Right lobe of liver (tissue), 6 donors: ENCODE measurements around the gene HCAR3. TPM values are rescaled to one million over a fixed set of nuclear protein-coding genes. Genes with fewer than 3 reads are reported as not detected.

Source experiments
- ATAC-seq, 4 donors: fragments of 200-7000 bp; cut with Tn5 transposase; one replicate each; pipeline ENCODE4 v1.9.1; 2020; ENCODE audit warnings: mild to moderate bottlenecking in 4 of 4, moderate library complexity in 4 of 4
- DNase-seq, 3 donors: peaks; one replicate each; pipeline ENCODE4 v3.0.0-alpha.2; 2020
- H3K27ac ChIP-seq, 3 donors: fragments of 200-600 bp; one replicate each; pipeline ENCODE4 v1.8.0; 2022
- H3K27me3 ChIP-seq, 2 donors: fragments of 200-600 bp; one replicate each; pipeline ENCODE4 v1.8.0; 2022
- H3K36me3 ChIP-seq, 4 donors: fragments of 200-600 bp; sonication (generic) in 1 of 4; one replicate each; pipeline versions ENCODE4 v1.5.1 to v1.8.0; 2017 to 2022; ENCODE audit warnings: control low read depth in 1 of 4
- H3K4me1 ChIP-seq, 4 donors: fragments of 200-600 bp; sonication (generic) in 1 of 4; one replicate each; pipeline versions ENCODE4 v1.5.1 to v1.8.0; 2017 to 2022; ENCODE audit warnings: control low read depth in 1 of 4
- H3K4me3 ChIP-seq, 3 donors: fragments of 200-600 bp; one replicate each; pipeline ENCODE4 v1.8.0; 2022
- H3K9me3 ChIP-seq, 4 donors: fragments of 200-600 bp; sonication (generic) in 1 of 4; one replicate each; pipeline versions ENCODE4 v1.5.1 to v1.8.0; 2017 to 2022; ENCODE audit warnings: control low read depth in 1 of 4
- CTCF ChIP-seq, 4 donors: fragments of 200-600 bp in 3 of 4; fragments of 450-650 bp in 1 of 4; IDR thresholded peaks; one replicate each; pipeline versions ENCODE4 v1.5.1 to v1.8.0; 2016 to 2022; ENCODE audit warnings: antibody characterized with exemption in 4 of 4, mild to moderate bottlenecking in 2 of 4
- POLR2A ChIP-seq: fragments of 450-650 bp; IDR thresholded peaks from one replicate; pipeline ENCODE4 v1.6.1; 2017; ENCODE audit warnings: antibody characterized with exemption, mild to moderate bottlenecking
- WGBS: methylation state at CpG from one replicate; pipeline ENCODE4 v1.1.6; 2018; ENCODE audit warnings: low coverage, low lambda C conversion rate; ENCODE audit not compliant: insufficient coverage; ENCODE audit errors: missing lambda C conversion rate; 5-methylcytosine and 5-hydroxymethylcytosine counted together
- intact Hi-C, 2 donors: fragments of 100-400 bp; cut with DNase I; formaldehyde crosslinking; loops; one replicate each; pipeline versions ENCODE4 v1.11.2 to v1.14.1; 2022
- total RNA-seq, 6 experiments: library from RNA; depleted of rRNA in 2 of 6; stranded (reverse); fragments of >200 nt in 2 of 6; fragmentation: NEBNext Ultra II Directional in 3 of 6; extraction: Animal tissue kit (Norgen Biotek cat#: 25700) in 3 of 6; gene quantifications; one replicate each; pipeline versions ENCODE4 v1.1.0 to v1.2.4, GENCODE V29; 2016 to 2023
- donor health status: DM: no; HTN: yes; CAD: no.
- donor health status: DM: no; HTN: no; CAD: no.
- donor health status: DM: no; HTN: no; CAD: no.
- donor health status: DM: no; HTN: yes; CAD: no.
- donor health status: DM: no; HTN: yes; CAD: no.

The HCAR3 gene
- total RNA-seq, 6 experiments from 2014 or later, result 0.11 to 4.2 (median 0.36) TPM; not detected in 2

DNA sequence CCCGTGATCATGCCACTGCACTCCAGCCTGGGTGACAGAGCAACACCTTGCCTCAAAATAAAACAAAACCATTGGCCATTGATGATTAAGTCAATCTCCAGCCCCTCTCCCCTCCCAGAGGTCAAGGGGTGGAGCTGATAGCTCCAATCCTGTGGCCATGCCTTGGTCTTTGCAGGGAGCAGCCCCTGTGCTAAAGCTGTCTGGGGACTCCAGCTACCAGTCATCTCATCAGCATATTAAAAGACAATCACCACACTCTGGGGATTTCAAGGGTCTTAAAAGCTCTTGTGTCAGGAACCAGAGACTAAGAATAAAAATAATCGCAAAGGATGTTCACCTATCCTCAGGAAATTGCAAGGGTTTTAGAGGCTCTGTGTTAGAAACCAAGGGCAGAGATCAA is 44.1 kb downstream of the HCAR3 start:
- WGBS, result no CpG with 5 or more reads among the region's 2 CpGs
- H3K4me3 ChIP-seq, result no peak overlapping the region
- no peaks in the 10 kb centered on the region for H3K27me3 ChIP-seq
- ATAC-seq, result no peak
- intact Hi-C loops, result no loop called here
- TF ChIP-seq POLR2A (no peak), CTCF (IDR thresholded peaks at IDR 0.05) (no peak)
- no peak overlapping the region for H3K27ac ChIP-seq
- H3K36me3 ChIP-seq, result no peaks in the 10 kb centered on the region
- DNase-seq, result no peak
- no peaks in the 10 kb centered on the region for H3K9me3 ChIP-seq
- H3K4me1 ChIP-seq, result no peaks in the 10 kb centered on the region

DNA sequence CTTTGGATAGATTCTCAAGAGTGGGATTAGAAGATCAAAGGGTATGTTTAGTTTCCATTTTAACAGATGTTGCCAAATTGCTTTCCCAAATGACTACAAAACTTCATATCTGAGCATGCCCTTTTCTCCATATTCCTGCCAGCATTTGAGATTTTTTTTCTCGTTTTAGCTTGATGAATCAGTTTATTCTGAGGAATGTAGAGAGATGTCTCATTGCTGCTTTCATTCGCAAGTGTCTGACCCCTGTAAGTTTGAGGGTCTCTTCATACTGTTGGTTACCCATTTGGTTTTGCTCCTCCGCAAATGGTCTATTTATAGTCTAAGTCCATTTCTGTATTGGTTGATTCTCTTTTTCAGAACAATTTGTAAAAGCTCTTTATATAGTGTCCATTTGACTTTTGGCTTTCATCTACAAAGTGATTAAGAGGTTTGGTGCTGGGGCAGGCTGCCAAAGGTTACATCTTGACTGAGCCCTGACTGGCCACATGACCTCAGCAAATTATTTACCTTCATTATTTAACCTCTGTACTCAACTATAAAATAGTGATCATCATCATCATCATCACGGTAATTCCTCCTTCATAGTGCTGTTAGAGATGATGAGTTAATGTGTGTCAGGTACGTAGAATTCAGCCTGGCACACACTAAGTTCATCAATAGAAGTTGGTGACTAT is 47.1 kb downstream of the HCAR3 start:
- intact Hi-C loops, result no loop called here
- WGBS, result 67% methylated on average over 5 of the region's 5 CpGs
- Histone ChIP-seq H3K4me3 (no peak overlapping the region), H3K9me3 (no peaks in the 10 kb centered on the region), H3K27ac (no peak overlapping the region), H3K27me3 (no peaks in the 10 kb centered on the region), H3K36me3 (no peaks in the 10 kb centered on the region), H3K4me1 (no peaks in the 10 kb centered on the region)
- ATAC-seq (no peak), DNase-seq (no peak)
- TF ChIP-seq CTCF (IDR thresholded peaks at IDR 0.05) (no peak), POLR2A (no peak)

- no peak for DNase-seq
Measured at GRCh38 chr12:122668268-122668667, 48.3 kb downstream of the HCAR3 start.

GRCh38 chr12:122665759-122666158 is 50.9 kb downstream of the HCAR3 start:
- H3K9me3 ChIP-seq, result no peaks in the 10 kb centered on the region
- WGBS, result 88% methylated on average over 5 of the region's 5 CpGs
- H3K27me3 ChIP-seq, result no peaks in the 10 kb centered on the region
- DNase-seq (no peak), ATAC-seq (no peak)
- no peaks in the 10 kb centered on the region for H3K4me1 ChIP-seq
- TF ChIP-seq POLR2A, result no peak
- TF ChIP-seq CTCF (IDR thresholded peaks at IDR 0.05), result no peak
- H3K4me3 ChIP-seq, result no peak overlapping the region
- intact Hi-C loops, result no loop called here
- no peak overlapping the region for H3K27ac ChIP-seq
- H3K36me3 ChIP-seq, result no peaks in the 10 kb centered on the region

More at GRCh38 chr12:122668268-122668667, 48.3 kb downstream of the HCAR3 start:
- H3K4me1 ChIP-seq, result no peaks in the 10 kb centered on the region
- no peaks in the 10 kb centered on the region for H3K9me3 ChIP-seq
- intact Hi-C loops, result no loop called here
- no peaks in the 10 kb centered on the region for H3K36me3 ChIP-seq
- no peak overlapping the region for H3K4me3 ChIP-seq
- 75% methylated on average over 2 of the region's 2 CpGs for WGBS
- no peaks in the 10 kb centered on the region for H3K27me3 ChIP-seq
- H3K27ac ChIP-seq, result no peak overlapping the region
- TF ChIP-seq POLR2A (no peak), CTCF (IDR thresholded peaks at IDR 0.05) (no peak)
- no peak for ATAC-seq
